HUDEP-2 (cell line): ENCODE measurements around the gene ATAD1.
A peak's percentile ranks its signal among the peaks of the same experiment; 100 is the strongest.
"Not testable (repeated sequence)": the region's sequence is repeated elsewhere in the genome, so short reads cannot be mapped to it uniquely, and the experiment has no call there.

ENCODE experiments used
- DNase-seq, 76 experiments: peaks; one replicate each; lab custom pipeline; 2025; ENCODE audit not compliant: unreplicated experiment in 76 of 76; lab: John Stamatoyannopoulos, UW

The ATAD1 gene

GRCh38 chr10:87760195-87760905, 57.7 kb downstream of the ATAD1 start:
- DNase-seq = no peak

- DNase-seq = no peak
Measured at GRCh38 chr10:87759551-87759950, 58.5 kb downstream of the ATAD1 start.

- DNase-seq = no peak
Measured at GRCh38 chr10:87757685-87758084, 60.3 kb downstream of the ATAD1 start.

- no peak for DNase-seq
Measured at GRCh38 chr10:87753995-87754866, 63.8 kb downstream of the ATAD1 start.

- DNase-seq = no peak
Measured at GRCh38 chr10:87752566-87752965, 65.5 kb downstream of the ATAD1 start.

- no peak for DNase-seq
Measured at GRCh38 chr10:87751274-87751673, 66.8 kb downstream of the ATAD1 start.

GRCh38 chr10:87750817-87751216, 67.2 kb downstream of the ATAD1 start:
- DNase-seq = no peak

- DNase-seq = peak in 2 of 76 experiments; percentile 3 to 10
Measured at GRCh38 chr10:87750001-87750671, 67.9 kb downstream of the ATAD1 start.

- not testable (repeated sequence) for DNase-seq
Measured at GRCh38 chr10:87748244-87748643, 69.8 kb downstream of the ATAD1 start.

- no peak for DNase-seq
Measured at GRCh38 chr10:87746911-87747310, 71.1 kb downstream of the ATAD1 start.

- no peak for DNase-seq
Measured at GRCh38 chr10:87744606-87745005, 73.4 kb downstream of the ATAD1 start.

GRCh38 chr10:87742992-87743610, 74.9 kb downstream of the ATAD1 start:
- not testable (repeated sequence) for DNase-seq

GRCh38 chr10:87740254-87740655, 77.8 kb downstream of the ATAD1 start:
- no peak for DNase-seq

- DNase-seq = no peak
Measured at GRCh38 chr10:87739703-87740102, 78.3 kb downstream of the ATAD1 start.

- DNase-seq = not testable (repeated sequence)
Measured at GRCh38 chr10:87738253-87738652, 79.8 kb downstream of the ATAD1 start.

GRCh38 chr10:87734987-87735827, 82.8 kb downstream of the ATAD1 start:
- DNase-seq = peak in 16 of 76 experiments; percentile 13 to 39 (median 22)

GRCh38 chr10:87733081-87733480, 84.9 kb downstream of the ATAD1 start:
- DNase-seq = no peak

- no peak for DNase-seq
Measured at GRCh38 chr10:87729940-87730339, 88.1 kb downstream of the ATAD1 start.

- no peak for DNase-seq
Measured at GRCh38 chr10:87724789-87725188, 93.2 kb downstream of the ATAD1 start.

- DNase-seq = no peak
Measured at GRCh38 chr10:87723500-87723899, 94.5 kb downstream of the ATAD1 start.
